Testis (tissue), 3 donors: ENCODE data around the gene LTBP4. TPM values are rescaled to one million over a fixed set of nuclear protein-coding genes. Genes with fewer than 3 reads are reported as not detected.

Source experiments
- DNase-seq: peaks from one replicate; pipeline ENCODE4 v3.0.0-alpha.2; 2019
- H3K27ac ChIP-seq, 2 donors: fragments of 200-600 bp; sonication (generic); one replicate each; pipeline ENCODE4 v1.5.1; 2019
- H3K27me3 ChIP-seq: fragments of 200-600 bp; sonication (generic); one replicate; pipeline ENCODE4 v1.5.1; 2019
- H3K36me3 ChIP-seq: fragments of 200-600 bp; sonication (generic); one replicate; pipeline ENCODE4 v1.5.1; 2017; ENCODE audit warnings: low read depth; ENCODE audit errors: missing control alignments
- H3K4me1 ChIP-seq: fragments of 200-600 bp; sonication (generic); one replicate; pipeline ENCODE4 v1.5.1; 2019
- H3K4me3 ChIP-seq, 2 donors: fragments of 200-600 bp; sonication (generic); one replicate each; pipeline ENCODE4 v1.5.1; 2017 to 2019
- H3K9me3 ChIP-seq: fragments of 200-600 bp; sonication (generic); one replicate; pipeline ENCODE4 v1.5.1; 2017
- CTCF ChIP-seq, 3 experiments: fragments of 450-650 bp in 2 of 3; fragments of 200-600 bp in 1 of 3; sonication (generic) in 1 of 3; IDR thresholded peaks; one replicate each; pipeline ENCODE4 v1.5.1; 2016 to 2019; ENCODE audit warnings: antibody characterized with exemption in 3 of 3, mild to moderate bottlenecking in 2 of 3, moderate library complexity in 1 of 3
- POLR2A ChIP-seq: fragments of 450-650 bp; IDR thresholded peaks from one replicate; pipeline ENCODE4 v1.6.1; 2017; ENCODE audit warnings: antibody characterized with exemption, mild to moderate bottlenecking, moderate library complexity
- WGBS, 2 donors: methylation state at CpG; one replicate each; pipeline ENCODE4 v1.1.5; 2018; 5-methylcytosine and 5-hydroxymethylcytosine counted together
- intact Hi-C: fragments of 100-400 bp; cut with DNase I; formaldehyde crosslinking; loops from one replicate; pipeline ENCODE4 v1.15.1; 2023; ENCODE audit warnings: low total_unique reads
- polyA plus RNA-seq: library from polyadenylated mRNA; stranded (reverse); fragments of 350-450 nt; fragmentation: Illumina TruSeq; extraction: RNeasy Lipid Tissue Mini Kit (QIAGEN cat#74804); gene quantifications from one replicate; pipeline ENCODE4 v1.2.3, GENCODE V29; 2014; ENCODE audit warnings: low read depth, low replicate concordance; ENCODE audit not compliant: insufficient read depth
- total RNA-seq, 2 donors: library from RNA; depleted of rRNA; stranded (reverse); fragments of >200 nt; gene quantifications; one replicate each; pipeline ENCODE4 v1.2.3, GENCODE V29; 2016

LTBP4 gene
- total and polyA plus RNA-seq, 3 donors from 2014 or later, result 270 to 417 (median 309) TPM

- no peak for DNase-seq
- H3K36me3 ChIP-seq, result no peaks in the 10 kb centered on the region
These were observed 70.2 kb downstream of the LTBP4 start for GRCh38 chr19:40671404-40671803.

GRCh38 chr19:40672038-40672437 is 70.9 kb downstream of the LTBP4 start:
- WGBS, 2 donors, result 80 to 86% methylated on average over 2 of the region's 2 CpGs
- no peaks in the 10 kb centered on the region for H3K27me3 ChIP-seq
- H3K9me3 ChIP-seq, result no peaks in the 10 kb centered on the region
- no peak for DNase-seq
- H3K27ac ChIP-seq, result no peak overlapping the region
- intact Hi-C loops, result no loop called here
- H3K4me1 ChIP-seq, result no peaks in the 10 kb centered on the region
- TF ChIP-seq POLR2A (no peak), CTCF (IDR thresholded peaks at IDR 0.05) (no peak)
- no peaks in the 10 kb centered on the region for H3K36me3 ChIP-seq
- no peak overlapping the region for H3K4me3 ChIP-seq

More at GRCh38 chr19:40671404-40671803, 70.2 kb downstream of the LTBP4 start:
- intact Hi-C loops, result no loop called here
- Histone ChIP-seq H3K4me3 (no peak overlapping the region), H3K27ac (no peak overlapping the region), H3K4me1 (no peaks in the 10 kb centered on the region), H3K27me3 (no peaks in the 10 kb centered on the region), H3K9me3 (no peaks in the 10 kb centered on the region)
- 67 to 69% methylated on average over 9 of the region's 9 CpGs for WGBS, 2 donors
- TF ChIP-seq POLR2A (no peak), CTCF (IDR thresholded peaks at IDR 0.05) (no peak)

- 94 to 96% methylated on average over 7 of the region's 7 CpGs for WGBS, 2 donors
These were observed 71.6 kb downstream of the LTBP4 start for GRCh38 chr19:40672573-40673299.

GRCh38 chr19:40673397-40673796 is 72.2 kb downstream of the LTBP4 start:
- H3K27me3 ChIP-seq, result no peaks in the 10 kb centered on the region
- WGBS, 2 donors, result 96 to 98% methylated on average over 9 to 10 of the region's 11 CpGs
- TF ChIP-seq POLR2A, result no peak
- no peak for TF ChIP-seq CTCF (IDR thresholded peaks at IDR 0.05)
- no peak for DNase-seq
- H3K9me3 ChIP-seq, result no peaks in the 10 kb centered on the region
- no peaks in the 10 kb centered on the region for H3K36me3 ChIP-seq
- intact Hi-C loops, result no loop called here
- H3K4me3 ChIP-seq, result no peak overlapping the region
- H3K4me1 ChIP-seq, result no peaks in the 10 kb centered on the region
- H3K27ac ChIP-seq, result no peak overlapping the region

More at GRCh38 chr19:40672573-40673299, 71.6 kb downstream of the LTBP4 start:
- no peak for TF ChIP-seq CTCF (IDR thresholded peaks at IDR 0.05)
- no peak for TF ChIP-seq POLR2A
- intact Hi-C loops, result no loop called here
- Histone ChIP-seq H3K4me3 (no peak overlapping the region), H3K36me3 (no peaks in the 10 kb centered on the region), H3K27me3 (no peaks in the 10 kb centered on the region), H3K4me1 (no peaks in the 10 kb centered on the region), H3K9me3 (no peaks in the 10 kb centered on the region), H3K27ac (no peak overlapping the region)
- DNase-seq, result no peak

- Histone ChIP-seq H3K36me3 (no peaks in the 10 kb centered on the region), H3K4me3 (no peak overlapping the region), H3K9me3 (no peaks in the 10 kb centered on the region), H3K27me3 (no peaks in the 10 kb centered on the region), H3K27ac (no peak overlapping the region), H3K4me1 (no peaks in the 10 kb centered on the region)
- 67 to 84% methylated on average over 3 of the region's 3 CpGs for WGBS, 2 donors
- intact Hi-C loops, result no loop called here
- TF ChIP-seq POLR2A, result no peak
- no peak for TF ChIP-seq CTCF (IDR thresholded peaks at IDR 0.05)
- DNase-seq, result no peak
These were observed 73.1 kb downstream of the LTBP4 start for GRCh38 chr19:40674291-40674690.
